ENCODE measurements around the gene CP. TPM values are rescaled to one million over a fixed set of nuclear protein-coding genes. Genes with fewer than 3 reads are reported as not detected.

Gene CP
- total RNA-seq, 6 experiments from 2014 or later = 1,086 to 3,257 (median 1,852) TPM

- H3K36me3 ChIP-seq = no peaks in the 10 kb centered on the region
- no peak overlapping the region for H3K4me3 ChIP-seq
- TF ChIP-seq CTCF (IDR thresholded peaks at IDR 0.05) (no peak), POLR2A (IDR thresholded peaks at IDR 0.05) (no peak)
- 82% methylated on average over 4 of the region's 4 CpGs for WGBS (ENCODE audit: insufficient coverage, low coverage, low lambda C conversion rate, missing lambda C conversion rate)
- DNase-seq (no peak), ATAC-seq (no peak)
- intact Hi-C loops (cut with DNase I) = no loop called here
- H3K4me1 ChIP-seq = peaks cover 0 to 40% (median 9%) of the 10 kb centered on the region in 4 donors
- H3K27ac ChIP-seq = no peak overlapping the region
- no peaks in the 10 kb centered on the region for H3K27me3 ChIP-seq
- H3K9me3 ChIP-seq = no peaks in the 10 kb centered on the region
These were observed 11.7 kb upstream of the CP start for GRCh38 chr3:149233323-149233722.

GRCh38 chr3:149231871-149232270 lies 10.2 kb upstream of the CP start:
- 65% methylated on average over 2 of the region's 2 CpGs for WGBS (ENCODE audit: insufficient coverage, low coverage, low lambda C conversion rate, missing lambda C conversion rate)
- ATAC-seq = no peak
- Histone ChIP-seq H3K4me1 (peaks cover 0 to 28% (median 7%) of the 10 kb centered on the region in 4 donors), H3K27ac (no peak overlapping the region), H3K4me3 (no peak overlapping the region), H3K36me3 (no peaks in the 10 kb centered on the region), H3K27me3 (no peaks in the 10 kb centered on the region), H3K9me3 (no peaks in the 10 kb centered on the region)
- DNase-seq = no peak
- TF ChIP-seq CTCF (IDR thresholded peaks at IDR 0.05) (no peak), POLR2A (IDR thresholded peaks at IDR 0.05) (no peak)
- intact Hi-C loops (cut with DNase I) = no loop called here

- intact Hi-C loops (cut with DNase I) = no loop called here
- DNase-seq (no peak), ATAC-seq (no peak)
- no peaks in the 10 kb centered on the region for H3K27me3 ChIP-seq
- 88% methylated on average over 4 of the region's 5 CpGs for WGBS (ENCODE audit: insufficient coverage, low coverage, low lambda C conversion rate, missing lambda C conversion rate)
- H3K9me3 ChIP-seq = no peaks in the 10 kb centered on the region
- H3K4me1 ChIP-seq = peaks cover 0 to 24% (median 3%) of the 10 kb centered on the region in 4 donors
- no peak overlapping the region for H3K4me3 ChIP-seq
- TF ChIP-seq POLR2A (IDR thresholded peaks at IDR 0.05) = no peak
- no peak for TF ChIP-seq CTCF (IDR thresholded peaks at IDR 0.05)
- H3K27ac ChIP-seq = no peak overlapping the region
- no peaks in the 10 kb centered on the region for H3K36me3 ChIP-seq
These were observed 6.1 kb upstream of the CP start for GRCh38 chr3:149227591-149228268.

GRCh38 chr3:149226776-149227175 lies 5.1 kb upstream of the CP start:
- no peaks in the 10 kb centered on the region for H3K36me3 ChIP-seq
- TF ChIP-seq CTCF (IDR thresholded peaks at IDR 0.05) (no peak), POLR2A (IDR thresholded peaks at IDR 0.05) (no peak)
- no CpG with 5 or more reads among the region's 1 CpG for WGBS (ENCODE audit: insufficient coverage, low coverage, low lambda C conversion rate, missing lambda C conversion rate)
- no peaks in the 10 kb centered on the region for H3K27me3 ChIP-seq
- H3K4me3 ChIP-seq = no peak overlapping the region
- no peaks in the 10 kb centered on the region for H3K9me3 ChIP-seq
- DNase-seq (no peak), ATAC-seq (no peak)
- intact Hi-C loops (cut with DNase I) = no loop called here
- peaks cover 0 to 33% (median 3%) of the 10 kb centered on the region in 4 donors for H3K4me1 ChIP-seq
- no peak overlapping the region for H3K27ac ChIP-seq

Data from right lobe of liver (tissue), 6 donors.